B cell (primary cell): ENCODE measurements around the gene BAHCC1. TPM values are rescaled to one million over a fixed set of nuclear protein-coding genes. Genes with fewer than 3 reads are reported as not detected.

Experiments
- ATAC-seq: fragments of 200-7000 bp; cut with Tn5 transposase; one replicate; pipeline ENCODE4 v1.10.0; 2021; ENCODE audit warnings: low read depth, mild to moderate bottlenecking, moderate number of reproducible peaks, moderate library complexity
- CTCF ChIA-PET: fragments of 350-600 bp; sonication (Branson Sonifier 250); formaldehyde crosslinking; loops from one replicate; lab custom pipeline; 2021; ENCODE audit warnings: antibody characterized with exemption, inconsistent platforms; lab: Charles Lee
- POLR2A ChIA-PET: fragments of 350-600 bp; sonication (Branson Sonifier 250); formaldehyde crosslinking; loops from one replicate; lab custom pipeline; 2021; ENCODE audit warnings: antibody characterized with exemption; lab: Charles Lee
- DNase-seq: peaks from one replicate; pipeline ENCODE4 v3.0.0; 2013
- H2AFZ ChIP-seq: 2 replicates; pipeline ENCODE4 v1.6.1; 2012; ENCODE audit warnings: mild to moderate bottlenecking, low read depth, low read length; ENCODE audit not compliant: insufficient read depth, poor library complexity, severe bottlenecking
- H3K27ac ChIP-seq, 2 donors: 1 replicate in 1 of 2; 2 replicates in 1 of 2; pipeline ENCODE4 v1.5.1; 2012 to 2013; ENCODE audit warnings: low read length in 2 of 2, mild to moderate bottlenecking in 2 of 2, moderate library complexity in 1 of 2
- H3K27me3 ChIP-seq, 4 experiments: fragments of 200-600 bp in 1 of 4; sonication (generic) in 1 of 4; replicated peaks in 1 of 4; 1 replicate in 2 of 4; 2 replicates in 2 of 4; pipeline versions ENCODE4 v1.6.1 to v1.7.0; 2013 to 2016; ENCODE audit warnings: low read length in 3 of 4, mild to moderate bottlenecking in 2 of 4, mixed read lengths in 1 of 4, moderate library complexity in 1 of 4; ENCODE audit not compliant: insufficient read depth in 4 of 4, control insufficient read depth in 3 of 4; ENCODE audit errors: control extremely low read depth in 1 of 4
- H3K36me3 ChIP-seq, 2 experiments: replicated peaks in 1 of 2; 1 replicate in 1 of 2; 2 replicates in 1 of 2; pipeline versions ENCODE4 v1.6.1 to v1.7.1; 2013; ENCODE audit warnings: low read length in 1 of 2; ENCODE audit not compliant: insufficient read depth in 2 of 2, control insufficient read depth in 1 of 2; ENCODE audit errors: control extremely low read depth in 1 of 2, extremely low read depth in 1 of 2
- H3K4me1 ChIP-seq, 2 donors: fragments of 200-600 bp in 1 of 2; sonication (generic) in 1 of 2; 1 replicate in 1 of 2; 2 replicates in 1 of 2; pipeline versions ENCODE4 v1.5.1 to v1.6.1; 2013 to 2017; ENCODE audit warnings: low read length in 2 of 2; ENCODE audit not compliant: control insufficient read depth in 2 of 2, insufficient read depth in 2 of 2
- H3K4me2 ChIP-seq: replicated peaks from 2 replicates; pipeline ENCODE3; 2012; ENCODE audit warnings: mild to moderate bottlenecking, low read depth, low read length; ENCODE audit not compliant: poor library complexity, severe bottlenecking
- H3K4me3 ChIP-seq, 5 experiments: fragments of 200-600 bp in 1 of 5; sonication (generic) in 1 of 5; 1 replicate in 3 of 5; 2 replicates in 2 of 5; pipeline versions ENCODE4 v1.5.1 to v1.7.0; 2011 to 2016; ENCODE audit warnings: low read length in 4 of 5, mild to moderate bottlenecking in 4 of 5, low read depth in 2 of 5, control low read depth in 1 of 5, moderate library complexity in 1 of 5; ENCODE audit not compliant: insufficient read depth in 1 of 5; ENCODE audit errors: control extremely low read depth in 1 of 5, extremely low read depth in 1 of 5
- H3K79me2 ChIP-seq: fragments of 200-600 bp; sonication (generic); one replicate; pipeline ENCODE4 v1.6.0; 2016; ENCODE audit warnings: low read length; ENCODE audit not compliant: control insufficient read depth, insufficient read depth
- H3K9ac ChIP-seq: fragments of 200-600 bp; sonication (generic); 2 replicates; pipeline ENCODE4 v1.6.1; 2017; ENCODE audit warnings: mild to moderate bottlenecking, low read length, moderate library complexity
- H3K9me3 ChIP-seq, 3 donors: one replicate each; pipeline versions ENCODE4 v1.6.1 to v1.7.1; 2013; ENCODE audit warnings: low read length in 2 of 3; ENCODE audit not compliant: control insufficient read depth in 2 of 3, insufficient read depth in 1 of 3; ENCODE audit errors: control extremely low read depth in 1 of 3
- H4K20me1 ChIP-seq: 2 replicates; pipeline ENCODE4 v1.6.0; 2012; ENCODE audit warnings: mild to moderate bottlenecking, low read length; ENCODE audit not compliant: insufficient read depth, control insufficient read depth, poor library complexity, severe bottlenecking
- H3K27ac Mint-ChIP-seq: one replicate; pipeline ENCODE4 v1.8.0; 2021; ENCODE audit warnings: mixed read lengths
- H3K27me3 Mint-ChIP-seq: one replicate; pipeline ENCODE4 v1.8.0; 2021; ENCODE audit warnings: mixed read lengths
- H3K4me1 Mint-ChIP-seq: one replicate; pipeline ENCODE4 v1.8.0; 2021; ENCODE audit warnings: mixed read lengths
- H3K4me3 Mint-ChIP-seq: one replicate; pipeline ENCODE4 v1.8.0; 2021; ENCODE audit warnings: mixed read lengths
- H3K9me3 Mint-ChIP-seq: one replicate; pipeline ENCODE4 v1.8.0; 2022; ENCODE audit warnings: mixed read lengths; ENCODE audit not compliant: insufficient read depth
- EZH2 ChIP-seq: IDR thresholded peaks from 2 replicates; pipeline ENCODE4 v1.6.1; 2012; ENCODE audit warnings: borderline replicate concordance, low read depth, mild to moderate bottlenecking, moderate library complexity, low read length; ENCODE audit not compliant: insufficient read depth, poor library complexity, severe bottlenecking
- WGBS: methylation state at CpG from one replicate; pipeline ENCODE4 v1.1.5; 2013; ENCODE audit warnings: missing lambda C conversion rate; ENCODE audit not compliant: insufficient coverage; 5-methylcytosine and 5-hydroxymethylcytosine counted together
- intact Hi-C: fragments of 100-400 bp; cut with micrococcal nuclease; formaldehyde crosslinking; loops from one replicate; pipeline ENCODE4 v1.10.0; 2022
- polyA plus RNA-seq: library from polyadenylated mRNA; depleted of rRNA; stranded (reverse); fragments of >200 nt; gene quantifications from 2 replicates; pipeline ENCODE4 v1.2.3, GENCODE V29; 2012
- total RNA-seq, 2 donors: library from RNA; stranded (reverse); fragments of 120-200 nt in 1 of 2; gene quantifications; 1 replicate in 1 of 2; 2 replicates in 1 of 2; pipeline versions ENCODE4 v1.2.3 to v1.2.4, GENCODE V29; 2013 to 2022
- TF ChIP-seq, protein P1 (sequence below): fragments of 200-600 bp; IDR thresholded peaks from one replicate; pipeline ENCODE4 v1.8.0; 2022; ENCODE audit warnings: antibody characterized with exemption, mild to moderate bottlenecking

The BAHCC1 gene
- total and polyA plus RNA-seq, 2 donors (not counting 1 experiment from before 2014, with no cell fraction given), result 0.12 to 0.48 TPM

DNA sequence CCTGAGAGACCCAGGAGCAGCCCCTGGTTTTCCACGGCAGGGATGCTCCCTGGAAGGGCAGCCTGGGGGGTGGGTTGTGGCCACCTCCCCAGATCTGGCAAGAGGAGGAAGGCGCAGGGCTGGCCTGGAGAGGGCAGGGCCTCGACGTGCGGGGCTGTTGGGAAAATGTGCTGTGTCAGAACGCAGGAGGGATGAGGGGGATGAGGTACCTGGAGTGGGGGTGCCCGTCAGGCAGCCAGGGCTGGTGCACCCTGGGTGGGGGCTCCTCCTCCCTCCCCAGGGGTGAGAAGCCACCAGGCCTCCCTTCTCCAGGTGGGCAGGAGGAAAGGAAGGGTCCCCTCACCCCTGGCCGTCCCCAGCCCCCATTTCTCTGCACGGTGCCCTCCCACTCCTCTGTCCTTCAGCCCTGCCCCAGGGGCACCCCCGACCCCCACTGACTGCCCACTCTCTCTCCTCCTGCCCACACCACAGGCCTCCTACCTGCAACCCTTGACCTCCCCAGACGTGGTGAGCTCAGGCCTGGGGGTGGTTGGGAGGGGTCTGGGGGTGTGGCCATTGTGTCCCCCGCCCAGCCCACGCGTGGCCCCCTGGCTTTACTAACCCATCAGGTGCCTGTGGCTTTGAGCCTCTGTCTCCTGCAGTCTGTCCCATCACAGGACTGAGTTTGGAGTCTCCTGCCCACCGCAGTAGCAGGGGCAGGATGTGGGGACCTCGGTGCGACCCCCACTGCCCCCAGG is 39.6 kb downstream of the BAHCC1 start:
- DNase-seq, result no peak
- no peak overlapping the region for H3K9ac ChIP-seq
- ChIA-PET POLR2A (no interaction called here), CTCF (no interaction called here)
- H3K9me3 ChIP-seq, result no peaks in the 10 kb centered on the region
- peaks cover 0 to 32% (median under 1%) of the 10 kb centered on the region in 4 experiments for H3K27me3 ChIP-seq
- H3K27ac ChIP-seq, result no peak overlapping the region
- Mint-ChIP-seq H3K27me3 (peaks cover 8% of the 10 kb centered on the region), H3K27ac (no peak overlapping the region), H3K4me1 (peaks cover 8% of the 10 kb centered on the region), H3K9me3 (no peaks in the 10 kb centered on the region), H3K4me3 (no peak overlapping the region)
- no peak overlapping the region for H2AFZ ChIP-seq
- no peaks in the 10 kb centered on the region for H4K20me1 ChIP-seq
- H3K4me3 ChIP-seq, result no peak overlapping the region
- intact Hi-C loops, result no loop called here
- no peak for TF ChIP-seq EZH2
- TF ChIP-seq, protein P1, sequence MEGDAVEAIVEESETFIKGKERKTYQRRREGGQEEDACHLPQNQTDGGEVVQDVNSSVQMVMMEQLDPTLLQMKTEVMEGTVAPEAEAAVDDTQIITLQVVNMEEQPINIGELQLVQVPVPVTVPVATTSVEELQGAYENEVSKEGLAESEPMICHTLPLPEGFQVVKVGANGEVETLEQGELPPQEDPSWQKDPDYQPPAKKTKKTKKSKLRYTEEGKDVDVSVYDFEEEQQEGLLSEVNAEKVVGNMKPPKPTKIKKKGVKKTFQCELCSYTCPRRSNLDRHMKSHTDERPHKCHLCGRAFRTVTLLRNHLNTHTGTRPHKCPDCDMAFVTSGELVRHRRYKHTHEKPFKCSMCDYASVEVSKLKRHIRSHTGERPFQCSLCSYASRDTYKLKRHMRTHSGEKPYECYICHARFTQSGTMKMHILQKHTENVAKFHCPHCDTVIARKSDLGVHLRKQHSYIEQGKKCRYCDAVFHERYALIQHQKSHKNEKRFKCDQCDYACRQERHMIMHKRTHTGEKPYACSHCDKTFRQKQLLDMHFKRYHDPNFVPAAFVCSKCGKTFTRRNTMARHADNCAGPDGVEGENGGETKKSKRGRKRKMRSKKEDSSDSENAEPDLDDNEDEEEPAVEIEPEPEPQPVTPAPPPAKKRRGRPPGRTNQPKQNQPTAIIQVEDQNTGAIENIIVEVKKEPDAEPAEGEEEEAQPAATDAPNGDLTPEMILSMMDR, result no peak
- no peaks in the 10 kb centered on the region for H3K36me3 ChIP-seq
- 72% methylated on average over 9 of the region's 17 CpGs for WGBS
- H3K4me1 ChIP-seq, result peaks cover 5 to 13% of the 10 kb centered on the region in 2 donors
- H3K79me2 ChIP-seq, result no peaks in the 10 kb centered on the region
- no peak overlapping the region for H3K4me2 ChIP-seq
- no peak for ATAC-seq

- Mint-ChIP-seq H3K4me3 (no peak overlapping the region), H3K9me3 (no peaks in the 10 kb centered on the region), H3K27me3 (peaks cover 5% of the 10 kb centered on the region), H3K4me1 (peaks cover 4% of the 10 kb centered on the region), H3K27ac (no peak overlapping the region)
- Histone ChIP-seq H2AFZ (no peak overlapping the region), H3K79me2 (no peaks in the 10 kb centered on the region), H3K4me3 (no peak overlapping the region), H3K27me3 (peaks cover 0 to 23% (median 0%) of the 10 kb centered on the region in 4 experiments), H3K36me3 (no peaks in the 10 kb centered on the region), H4K20me1 (no peaks in the 10 kb centered on the region), H3K4me1 (peaks cover 0 to 8% of the 10 kb centered on the region in 2 donors), H3K9ac (no peak overlapping the region), H3K4me2 (no peak overlapping the region), H3K9me3 (no peaks in the 10 kb centered on the region), H3K27ac (no peak overlapping the region)
- 69% methylated on average over 6 of the region's 10 CpGs for WGBS
- TF ChIP-seq, protein P1, result no peak
- TF ChIP-seq EZH2, result no peak
- intact Hi-C loops, result no loop called here
- ChIA-PET POLR2A (no interaction called here), CTCF (no interaction called here)
- ATAC-seq (no peak), DNase-seq (no peak)
These were observed 40.5 kb downstream of the BAHCC1 start for GRCh38 chr17:81435652-81436293.
